Coronary artery (tissue), 2 donors: Measurements from ENCODE around the gene SYNE3.
A peak's percentile ranks its signal among the peaks of the same experiment; 100 is the strongest.

Experiments
- DNase-seq: peaks from one replicate; pipeline ENCODE4 v3.0.0-alpha.2; 2017; ENCODE audit warnings: low spot score
- H3K27ac ChIP-seq, 2 donors: fragments of 200-600 bp; sonication (generic); one replicate each; pipeline ENCODE4 v1.5.1; 2016 to 2019
- H3K4me3 ChIP-seq: fragments of 200-600 bp; sonication (generic); 2 replicates; pipeline ENCODE4 v1.5.1; 2016; ENCODE audit warnings: mild to moderate bottlenecking, moderate library complexity
- CTCF ChIP-seq: fragments of 200-600 bp; sonication (generic); IDR thresholded peaks from one replicate; pipeline ENCODE4 v1.5.1; 2019; ENCODE audit warnings: antibody characterized with exemption

SYNE3 gene

DNA sequence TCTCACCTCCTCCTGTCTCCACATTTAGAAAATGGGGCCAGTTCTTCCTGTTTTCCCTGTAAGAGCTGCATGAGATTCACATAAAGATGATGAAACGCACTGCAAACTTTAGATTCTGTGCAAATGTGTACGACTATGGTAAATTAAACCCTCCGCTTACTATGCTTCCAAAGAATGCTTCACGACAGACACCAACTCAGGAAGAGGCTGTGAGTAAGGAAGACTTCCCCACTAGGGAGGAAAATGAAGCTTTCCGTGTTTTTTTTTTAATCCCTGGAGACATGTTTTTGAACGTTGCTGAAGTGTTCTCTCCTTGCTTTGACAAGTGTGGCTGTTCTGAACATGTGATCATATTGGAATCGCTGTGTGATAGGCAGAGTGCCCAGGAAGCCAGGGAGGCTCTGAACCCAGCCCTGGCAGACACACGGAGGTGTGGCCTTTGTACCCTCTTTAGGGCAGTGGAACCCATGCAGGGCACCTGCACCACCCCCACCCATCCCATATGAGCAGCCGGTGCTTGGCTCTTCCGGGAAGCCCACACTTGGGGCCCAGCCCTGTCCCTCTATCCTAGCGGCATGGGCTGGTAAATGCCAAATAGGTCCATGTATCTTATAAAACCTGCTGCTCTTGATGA lies 7.5 kb upstream of the SYNE3 start:
- H3K27ac ChIP-seq, result peak overlapping the region in 1 of 2 donors; percentile 54
- TF ChIP-seq CTCF, result no peak
- DNase-seq, result peak; percentile 63
- H3K4me3 ChIP-seq, result peak overlapping the region; percentile 11

GRCh38 chr14:95523051-95523814 lies 6.8 kb upstream of the SYNE3 start:
- Histone ChIP-seq H3K4me3 (peak overlapping the region; percentile 11), H3K27ac (peak overlapping the region in 1 of 2 donors; percentile 54)
- DNase-seq, result no peak
- TF ChIP-seq CTCF, result no peak

DNA sequence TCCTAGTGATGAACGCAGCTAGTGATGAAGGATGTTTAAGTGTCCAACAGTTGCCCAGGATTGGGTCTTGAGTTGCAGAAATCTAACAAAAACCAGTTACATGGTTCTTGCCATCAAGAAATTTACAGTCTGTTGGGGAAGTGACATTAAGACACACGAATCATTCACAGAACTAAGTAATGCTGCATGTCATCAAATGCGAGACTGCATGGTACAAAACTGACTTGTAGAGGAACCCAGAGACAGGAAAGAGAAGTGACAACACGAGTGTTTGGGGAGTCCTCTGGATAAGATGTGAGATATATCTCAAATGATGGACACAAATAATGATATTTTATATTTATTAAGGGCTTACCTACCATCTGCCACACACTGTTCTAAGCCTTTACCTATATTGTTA lies 6.1 kb upstream of the SYNE3 start:
- DNase-seq, result no peak
- Histone ChIP-seq H3K4me3 (no peak overlapping the region), H3K27ac (peak overlapping the region in 1 of 2 donors; percentile 50)
- no peak for TF ChIP-seq CTCF

GRCh38 chr14:95522116-95522515 lies 5.7 kb upstream of the SYNE3 start:
- DNase-seq, result no peak
- Histone ChIP-seq H3K4me3 (no peak overlapping the region), H3K27ac (peak overlapping the region in 1 of 2 donors; percentile 4)
- TF ChIP-seq CTCF, result no peak

GRCh38 chr14:95521001-95521400 lies 4.6 kb upstream of the SYNE3 start:
- Histone ChIP-seq H3K4me3 (no peak overlapping the region), H3K27ac (peak overlapping the region in 1 of 2 donors; percentile 28)
- no peak for TF ChIP-seq CTCF
- no peak for DNase-seq

- TF ChIP-seq CTCF, result no peak
- peak overlapping the region; percentile 41 for H3K4me3 ChIP-seq
- peak overlapping the region; percentile 50 to 97 for H3K27ac ChIP-seq
- no peak for DNase-seq
Observed at GRCh38 chr14:95520346-95520745, 3.9 kb upstream of the SYNE3 start.

DNA sequence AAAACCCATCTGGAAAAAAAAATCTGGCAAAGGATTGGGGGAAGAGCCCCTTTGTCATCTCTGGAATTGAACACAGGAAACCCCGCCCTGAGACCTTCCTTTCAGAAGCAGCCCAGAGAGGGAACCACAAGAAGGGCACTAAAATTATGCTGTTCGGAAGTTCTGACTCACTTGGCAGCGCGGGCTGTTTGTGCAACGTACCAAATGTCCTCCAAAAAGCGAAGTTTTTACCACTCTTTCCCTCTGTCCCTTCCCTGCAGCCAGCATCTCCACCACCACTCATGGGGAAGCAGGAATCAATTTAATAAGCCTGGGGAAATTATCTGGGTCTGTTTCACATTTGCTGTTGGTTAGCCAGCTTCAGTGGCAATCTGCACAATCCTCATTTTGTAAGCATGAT lies 3.2 kb upstream of the SYNE3 start:
- Histone ChIP-seq H3K27ac (peak overlapping the region; percentile 50 to 97), H3K4me3 (peak overlapping the region; percentile 41)
- DNase-seq, result peak; percentile 89
- TF ChIP-seq CTCF, result no peak
